SK-N-SH treated with all-trans-retinoic acid at 6 μM for 48 hours (cell line): ENCODE results near the gene ESR2.

Source experiments
- ATAC-seq: fragments of 200-7000 bp; cut with Tn5 transposase; 3 replicates; pipeline ENCODE4 v1.9.1; 2020; ENCODE audit warnings: mild to moderate bottlenecking, moderate library complexity
- ARNTL ChIP-seq: fragments of 450-650 bp; formaldehyde crosslinking; IDR thresholded peaks from 2 replicates; pipeline ENCODE4 v1.5.0; 2020; ENCODE audit warnings: low read depth, mild to moderate bottlenecking, moderate library complexity, borderline replicate concordance
- BACH2 ChIP-seq: fragments of 250-450 bp; sonication (Bioruptor Pico); IDR thresholded peaks from 2 replicates; pipeline ENCODE4 v1.9.0; 2021; ENCODE audit warnings: mild to moderate bottlenecking, borderline replicate concordance
- CSDC2 ChIP-seq: fragments of 250-450 bp; sonication (Bioruptor Pico); IDR thresholded peaks from 2 replicates; pipeline ENCODE4 v1.5.0; 2020; ENCODE audit warnings: mild to moderate bottlenecking, moderate library complexity
- CSRNP3 ChIP-seq: fragments of 250-450 bp; sonication (Bioruptor Pico); IDR thresholded peaks from 2 replicates; pipeline ENCODE4 v1.5.1; 2021; ENCODE audit warnings: mild to moderate bottlenecking, moderate library complexity
- ESRRG ChIP-seq: fragments of 250-450 bp; sonication (Bioruptor Pico); IDR thresholded peaks from 2 replicates; pipeline ENCODE4 v1.6.1; 2021; ENCODE audit warnings: mild to moderate bottlenecking
- GLIS3 ChIP-seq: fragments of 250-450 bp; sonication (Bioruptor Pico); IDR thresholded peaks from 2 replicates; pipeline ENCODE4 v1.5.0; 2020; ENCODE audit warnings: mild to moderate bottlenecking, moderate library complexity
- ISL1 ChIP-seq: fragments of 250-450 bp; sonication (Bioruptor Pico); IDR thresholded peaks from 2 replicates; pipeline ENCODE4 v2.1.2; 2022; ENCODE audit warnings: mild to moderate bottlenecking, moderate library complexity
- OSR1 ChIP-seq: fragments of 250-450 bp; sonication (Bioruptor Pico); IDR thresholded peaks from 2 replicates; pipeline ENCODE4 v1.8.0; 2022; ENCODE audit warnings: moderate library complexity, mild to moderate bottlenecking, inconsistent platforms
- PATZ1 ChIP-seq: fragments of 250-450 bp; sonication (Bioruptor Pico); IDR thresholded peaks from 2 replicates; pipeline ENCODE4 v1.8.0; 2020; ENCODE audit warnings: mild to moderate bottlenecking, moderate library complexity, borderline replicate concordance
- POU6F1 ChIP-seq: fragments of 250-450 bp; sonication (Bioruptor Pico); IDR thresholded peaks from 2 replicates; pipeline ENCODE4 v1.8.0; 2021; ENCODE audit warnings: low read depth, mild to moderate bottlenecking, moderate library complexity, borderline replicate concordance
- PPARA ChIP-seq: fragments of 250-450 bp; sonication (Bioruptor Pico); IDR thresholded peaks from 2 replicates; pipeline ENCODE4 v1.5.0; 2020; ENCODE audit warnings: mild to moderate bottlenecking, borderline replicate concordance
- RARB ChIP-seq: fragments of 250-450 bp; sonication (Bioruptor Pico); IDR thresholded peaks from 2 replicates; pipeline ENCODE4 v1.8.0; 2021; ENCODE audit warnings: mild to moderate bottlenecking, moderate library complexity
- SNAI2 ChIP-seq: fragments of 250-450 bp; sonication (Bioruptor Pico); IDR thresholded peaks from 2 replicates; pipeline ENCODE4 v1.5.0; 2020; ENCODE audit warnings: mild to moderate bottlenecking, moderate library complexity
- TCF4 ChIP-seq: fragments of 250-450 bp; sonication (Bioruptor Pico); IDR thresholded peaks from 2 replicates; pipeline ENCODE4 v1.8.0; 2021; ENCODE audit warnings: mild to moderate bottlenecking, moderate library complexity, borderline replicate concordance
- TOX ChIP-seq: fragments of 250-450 bp; sonication (Bioruptor Pico); IDR thresholded peaks from 2 replicates; pipeline ENCODE4 v1.8.0; 2021; ENCODE audit warnings: mild to moderate bottlenecking, moderate library complexity, borderline replicate concordance
- TSHZ2 ChIP-seq: fragments of 250-450 bp; sonication (Bioruptor Pico); IDR thresholded peaks from 2 replicates; pipeline ENCODE4 v1.5.0; 2020; ENCODE audit warnings: mild to moderate bottlenecking, moderate library complexity
- ZC3H10 ChIP-seq: fragments of 250-450 bp; sonication (Bioruptor Pico); IDR thresholded peaks from 2 replicates; pipeline ENCODE4 v1.5.1; 2021; ENCODE audit warnings: mild to moderate bottlenecking, moderate library complexity
- ZFP3 ChIP-seq: fragments of 250-450 bp; sonication (Bioruptor Pico); IDR thresholded peaks from 2 replicates; pipeline ENCODE4 v1.5.0; 2020; ENCODE audit warnings: mild to moderate bottlenecking, moderate library complexity
- ZFP30 ChIP-seq: fragments of 450-650 bp; formaldehyde crosslinking; IDR thresholded peaks from 2 replicates; pipeline ENCODE4 v1.5.0; 2022; ENCODE audit warnings: mild to moderate bottlenecking, moderate library complexity
- ZNF565 ChIP-seq: fragments of 450-650 bp; formaldehyde crosslinking; conservative IDR thresholded peaks from 2 replicates; pipeline ENCODE4 v1.5.0; 2020; ENCODE audit warnings: low read depth, mild to moderate bottlenecking, moderate library complexity
- ZNF8 ChIP-seq: fragments of 450-650 bp; formaldehyde crosslinking; IDR thresholded peaks from 2 replicates; pipeline ENCODE4 v1.5.0; 2020; ENCODE audit warnings: mild to moderate bottlenecking, moderate library complexity

The ESR2 gene

GRCh38 chr14:64215274-64215673 is 78.9 kb downstream of the ESR2 start:
- TF ChIP-seq OSR1 (CRISPR knock-in tag) (no peak), POU6F1 (CRISPR knock-in tag) (no peak), ZC3H10 (CRISPR knock-in tag) (no peak), PATZ1 (CRISPR knock-in tag) (no peak)
- no peak for ATAC-seq

- TF ChIP-seq SNAI2 (no peak), BACH2 (CRISPR knock-in tag) (no peak), ZFP30 (CRISPR knock-in tag) (no peak), RARB (no peak), CSDC2 (CRISPR knock-in tag) (no peak), ISL1 (CRISPR knock-in tag) (no peak), TOX (no peak), ZNF8 (CRISPR knock-in tag) (no peak), ZFP3 (CRISPR knock-in tag) (no peak), OSR1 (CRISPR knock-in tag) (no peak), ARNTL (no peak)
- no peak for ATAC-seq
Observed at GRCh38 chr14:64213853-64214570, 80.2 kb downstream of the ESR2 start.

GRCh38 chr14:64213086-64213485 is 81.1 kb downstream of the ESR2 start:
- peak; percentile 46; the same call in 2 of the 3 replicates for ATAC-seq
- no peak for TF ChIP-seq SNAI2
- no peak for TF ChIP-seq GLIS3
- no peak for TF ChIP-seq TOX
- TF ChIP-seq POU6F1 (CRISPR knock-in tag): no peak
- TF ChIP-seq ZC3H10 (CRISPR knock-in tag): no peak
- no peak for TF ChIP-seq OSR1 (CRISPR knock-in tag)
- TF ChIP-seq TCF4 (CRISPR knock-in tag): no peak
- no peak for TF ChIP-seq BACH2 (CRISPR knock-in tag)
- no peak for TF ChIP-seq TSHZ2 (CRISPR knock-in tag)
- TF ChIP-seq ZNF565 (CRISPR knock-in tag): no peak
- no peak for TF ChIP-seq ARNTL
- TF ChIP-seq RARB: no peak
- TF ChIP-seq PATZ1 (CRISPR knock-in tag): no peak
- TF ChIP-seq CSRNP3: no peak
- TF ChIP-seq ESRRG: no peak
- TF ChIP-seq PPARA (CRISPR knock-in tag): no peak
